IPS DF 4.7 (cell line): Measurements from ENCODE around the gene LRRTM4.

Experiments used
- DNase-seq: peaks from one replicate; pipeline ENCODE4 v3.0.0-alpha.2; 2013; ENCODE audit warnings: low spot score; ENCODE audit errors: extremely low read depth

LRRTM4 gene

GRCh38 chr2:77521931-77522470 lies at the start of gene LRRTM4:
LRRTM4 (minus strand) TSS chr2:77522376.
- no peak for DNase-seq

DNA sequence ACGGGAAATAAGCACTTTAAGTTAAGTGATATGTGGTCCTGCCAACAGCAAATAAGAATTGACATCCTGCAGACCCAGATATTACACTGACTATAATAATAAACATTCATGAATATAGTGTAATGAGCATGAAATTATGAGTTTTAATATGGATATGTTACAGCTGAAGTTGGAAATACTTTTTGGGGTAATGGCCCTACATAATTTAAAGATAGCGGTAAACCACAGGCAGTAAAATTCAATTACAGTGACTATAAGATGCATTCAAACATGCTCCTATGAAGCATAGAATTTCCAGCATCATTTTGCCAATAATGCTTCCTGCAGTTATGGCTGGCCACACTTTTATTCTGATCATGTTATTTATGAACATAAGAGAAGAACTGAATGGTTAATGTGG lies 49.4 kb upstream of the LRRTM4 start:
- DNase-seq = no peak

DNA sequence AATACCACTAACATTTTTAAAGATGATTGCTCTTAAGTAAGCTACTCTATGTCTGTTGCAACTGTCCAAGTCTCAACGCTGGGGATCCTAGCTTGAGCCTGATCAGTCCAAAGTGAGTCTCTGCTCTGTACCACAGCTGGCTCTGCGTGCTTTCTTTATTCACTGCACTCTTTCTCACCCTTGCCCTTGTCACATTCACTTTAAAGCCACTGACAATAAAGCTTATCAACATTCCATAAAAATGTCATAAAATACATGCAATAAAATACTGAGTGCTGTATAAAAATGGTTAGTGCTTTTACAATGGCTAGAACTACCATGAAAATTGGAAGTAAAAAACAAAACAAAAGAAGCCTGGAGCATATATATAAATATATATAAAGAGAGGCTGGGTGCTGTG lies 45.5 kb upstream of the LRRTM4 start:
- no peak for DNase-seq

GRCh38 chr2:77566582-77566981 lies 44.4 kb upstream of the LRRTM4 start:
- no peak for DNase-seq

- no peak for DNase-seq
These were observed 44.0 kb upstream of the LRRTM4 start for GRCh38 chr2:77566131-77566530.

DNA sequence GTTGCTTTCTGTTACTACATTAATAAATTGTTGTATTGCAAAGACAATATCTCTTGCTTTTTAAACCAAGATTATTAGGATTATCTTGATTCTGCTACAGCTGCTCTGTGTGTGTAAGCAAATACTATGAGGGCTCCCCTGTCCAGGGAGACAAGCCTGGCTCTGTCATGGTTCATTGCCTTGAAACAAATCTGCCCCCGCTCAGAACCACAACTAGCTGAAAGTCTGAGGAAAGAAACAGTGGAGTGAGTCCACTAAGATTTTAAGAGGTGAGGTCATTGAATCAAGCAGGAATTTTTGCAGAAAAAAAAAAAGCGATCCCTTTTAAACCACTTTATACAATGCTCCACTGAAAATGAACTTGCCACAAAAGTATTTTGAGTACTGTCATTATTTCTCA lies 30.8 kb upstream of the LRRTM4 start:
- DNase-seq = no peak

GRCh38 chr2:77538031-77538430 lies 15.9 kb upstream of the LRRTM4 start:
- no peak for DNase-seq

GRCh38 chr2:77522888-77523287 lies 712 bp upstream of the LRRTM4 start:
- DNase-seq = no peak

DNA sequence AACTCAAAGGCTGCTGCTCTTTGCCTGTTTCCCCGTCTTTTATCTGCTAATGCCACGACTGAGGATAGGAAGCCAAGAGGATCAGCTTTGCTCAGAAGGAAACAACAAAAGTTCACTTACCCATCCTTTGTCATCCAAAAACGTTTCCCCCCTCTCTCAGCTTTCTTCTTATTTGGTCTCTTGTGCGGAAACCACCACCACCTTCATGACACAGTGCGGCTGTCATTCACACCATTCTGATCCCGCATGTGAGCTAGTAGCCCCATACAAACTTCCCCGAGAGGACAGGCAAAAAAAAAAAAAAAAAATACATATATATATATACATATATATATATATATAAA lies 656 bp downstream of the LRRTM4 start:
- peak; percentile 66 for DNase-seq

DNA sequence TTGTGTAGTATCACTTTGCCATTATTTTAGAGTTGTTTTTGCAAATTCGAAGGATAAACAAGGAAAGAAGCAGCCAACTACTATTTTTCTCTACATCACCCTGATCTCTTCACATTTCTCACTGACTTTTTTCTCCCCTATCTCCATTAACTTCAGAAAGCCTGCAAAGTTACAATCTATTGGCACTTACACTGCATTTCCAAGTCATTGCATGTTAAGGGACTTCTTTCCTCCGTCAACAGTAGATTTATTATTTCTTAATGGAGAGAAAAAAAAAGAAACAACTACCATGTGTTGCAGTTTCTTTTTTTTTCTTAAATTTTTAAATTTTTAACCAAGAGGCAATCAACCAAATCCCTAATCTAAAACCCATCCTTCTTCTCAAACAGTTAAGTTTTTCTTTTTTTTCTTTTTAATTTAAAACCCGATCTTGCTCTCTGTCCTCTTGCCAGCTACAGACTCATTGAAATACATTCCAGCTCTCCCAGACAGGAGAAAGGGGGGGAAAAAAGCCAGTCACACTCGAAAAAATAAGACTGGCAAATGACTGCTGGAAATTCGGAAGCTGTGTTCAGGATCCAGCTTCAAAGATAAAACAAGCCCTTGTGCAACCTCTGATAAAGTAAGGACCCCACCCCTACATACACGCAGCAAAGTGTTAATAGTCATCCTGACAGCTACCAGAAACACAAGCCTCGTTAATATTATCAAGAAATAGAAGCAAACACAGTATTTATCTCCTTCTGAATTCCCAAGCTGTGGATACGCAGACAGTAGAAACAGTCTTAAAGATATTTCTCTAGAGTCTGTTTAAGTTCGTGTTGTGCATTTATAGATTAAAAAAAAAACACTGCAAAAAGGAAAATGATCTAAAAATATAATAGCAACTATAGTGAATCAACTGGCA lies 1.3 kb downstream of the LRRTM4 start:
- DNase-seq = no peak

GRCh38 chr2:77519888-77520506 lies 2.2 kb downstream of the LRRTM4 start:
- DNase-seq = no peak

GRCh38 chr2:77519164-77519887 lies 2.9 kb downstream of the LRRTM4 start:
- DNase-seq = no peak

DNA sequence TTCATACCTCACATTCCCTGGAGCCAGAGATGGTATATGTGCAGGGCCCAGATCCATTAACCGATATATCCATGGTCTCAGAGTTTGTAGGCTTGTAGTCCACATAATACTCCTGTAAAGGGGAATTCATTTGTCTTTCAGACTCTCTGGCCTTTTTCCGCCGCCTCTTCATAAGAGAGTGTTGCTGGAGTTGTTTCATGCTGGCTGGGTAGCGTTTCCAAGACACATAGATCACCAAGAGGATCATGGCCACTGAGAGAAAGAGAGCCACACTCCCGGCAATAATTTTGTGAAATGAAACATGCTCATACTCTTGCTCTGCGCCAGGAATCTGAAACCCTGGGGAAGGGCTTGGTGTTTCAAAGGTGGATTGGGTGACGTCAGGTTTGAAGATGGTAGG lies 3.9 kb downstream of the LRRTM4 start:
- DNase-seq = no peak

- DNase-seq = no peak
These were observed 9.0 kb downstream of the LRRTM4 start for GRCh38 chr2:77513191-77513590.

- DNase-seq = no peak
These were observed 9.7 kb downstream of the LRRTM4 start for GRCh38 chr2:77512507-77512906.

DNA sequence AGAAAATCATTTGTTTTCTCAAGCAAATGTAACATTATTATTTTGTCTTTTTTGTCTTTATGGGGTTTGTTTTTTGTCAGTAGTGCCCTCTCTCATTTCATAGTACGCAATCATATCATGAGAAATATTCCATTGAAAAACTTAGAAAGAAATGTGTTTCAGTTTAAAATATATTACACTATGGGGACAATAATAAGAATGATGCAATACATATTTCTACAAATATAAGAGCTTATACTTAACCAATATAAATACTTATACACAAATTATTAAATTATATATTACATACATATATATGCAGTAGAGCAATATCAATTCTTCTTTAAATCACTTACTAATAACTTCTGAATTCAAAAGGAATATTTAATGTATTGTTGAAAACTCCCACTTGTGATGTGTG lies 13.7 kb downstream of the LRRTM4 start:
- DNase-seq = no peak

DNA sequence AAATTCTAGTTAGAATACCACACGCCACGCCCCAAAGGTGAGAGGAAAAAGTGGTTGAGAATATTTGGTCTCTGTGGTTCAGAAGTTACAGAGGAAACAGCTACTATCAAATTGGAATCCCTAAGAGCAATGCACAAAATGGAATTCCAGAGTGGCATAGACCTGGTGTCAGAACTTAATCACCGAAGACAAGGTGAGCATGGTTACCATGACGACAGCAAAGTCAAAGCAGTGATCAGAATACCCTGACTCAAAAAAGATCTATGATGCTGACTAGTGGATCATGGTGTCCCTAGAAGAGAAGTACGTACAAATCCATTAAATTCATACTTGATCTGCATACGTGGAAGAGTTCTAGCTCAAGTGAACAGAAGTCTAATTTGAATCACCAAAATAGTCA lies 14.5 kb downstream of the LRRTM4 start:
- DNase-seq = no peak

DNA sequence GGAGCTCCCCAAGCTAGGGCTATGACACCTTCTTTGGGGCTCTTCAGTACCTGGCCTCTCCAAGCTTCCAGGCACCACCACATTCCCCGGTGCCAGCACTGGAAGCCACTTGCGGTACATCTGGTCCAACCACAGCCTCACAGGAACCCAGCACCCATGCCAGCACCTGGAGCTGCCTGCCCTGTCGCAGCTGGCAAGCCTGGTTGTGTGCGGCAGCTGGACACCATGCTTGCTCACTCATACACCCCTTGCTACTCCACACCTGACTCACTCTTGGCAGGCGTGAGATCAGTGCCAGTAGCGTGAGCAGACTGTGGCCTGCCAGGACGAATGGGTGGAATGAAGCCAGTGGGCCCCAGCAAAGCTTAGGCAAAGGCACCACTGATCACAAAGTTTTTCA lies 34.0 kb downstream of the LRRTM4 start:
- DNase-seq = no peak

GRCh38 chr2:77487074-77487803 lies 34.9 kb downstream of the LRRTM4 start:
- DNase-seq = no peak

DNA sequence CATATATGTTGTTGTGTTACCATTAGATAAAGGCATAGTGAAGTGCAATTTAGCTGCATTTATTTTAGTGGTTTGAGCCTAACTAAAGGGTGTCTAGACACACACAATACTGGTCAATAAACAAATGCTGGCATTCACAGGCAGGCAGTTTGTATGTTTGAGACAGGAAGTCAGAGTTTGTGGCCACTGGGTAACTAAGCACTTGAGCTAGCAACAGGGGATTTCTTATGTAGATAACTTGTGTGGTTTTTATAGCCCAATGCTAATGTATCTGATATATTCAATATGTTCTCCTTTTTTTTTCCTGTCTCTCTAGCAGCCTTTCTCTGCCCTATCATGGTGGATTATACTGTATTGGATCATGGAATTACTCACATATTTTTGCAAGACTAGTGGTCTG lies 38.1 kb downstream of the LRRTM4 start:
- no peak for DNase-seq

- DNase-seq = no peak
These were observed 42.3 kb downstream of the LRRTM4 start for GRCh38 chr2:77479895-77480294.
